Frontal cortex (tissue), 4 donors: ENCODE data around the gene ADAMTSL5. TPM values are rescaled to one million over a fixed set of nuclear protein-coding genes. Genes with fewer than 3 reads are reported as not detected.

Source experiments
- DNase-seq, 2 donors: peaks; one replicate each; pipeline ENCODE4 v3.0.0; 2012; ENCODE audit warnings: low spot score in 2 of 2
- FAIRE-seq: peaks from 2 replicates; lab custom pipeline; 2012; peaks lifted over from hg19 to GRCh38; lab: Jason Lieb, UNC
- total RNA-seq: library from RNA; depleted of rRNA; stranded (reverse); fragments of >200 nt; gene quantifications from one replicate; pipeline ENCODE4 v1.2.3, GENCODE V29; 2014
- donor health status: control.
- donor health status: control.
- donor health status: control.

The ADAMTSL5 gene
- total RNA-seq, 1 donor from 2014 or later, result under 0.01 TPM

- FAIRE-seq (no peak), DNase-seq (peak in 1 of 2 donors; percentile 81)
Observed at GRCh38 chr19:1455336-1456120, 57.3 kb downstream of the ADAMTSL5 start.

Other genes starting within 250 kb of the ADAMTSL5 start
- gene CIRBP, start 243.7 kb downstream of the ADAMTSL5 start, total RNA-seq, result 573 TPM
- 8.6 TPM for gene FAM174C, start 237.5 kb downstream of the ADAMTSL5 start, total RNA-seq
- 13.0 TPM for gene EFNA2, start 227.1 kb downstream of the ADAMTSL5 start, total RNA-seq
- gene NDUFS7, start 129.1 kb downstream of the ADAMTSL5 start, total RNA-seq, result 27.7 TPM
- 15.5 TPM for gene GAMT, start 111.5 kb downstream of the ADAMTSL5 start, total RNA-seq
- gene DAZAP1, start 105.4 kb downstream of the ADAMTSL5 start, total RNA-seq, result 43.6 TPM
- gene RPS15, start 74.6 kb downstream of the ADAMTSL5 start, total RNA-seq, result 276 TPM
- gene APC2, start 62.9 kb downstream of the ADAMTSL5 start, total RNA-seq, result 116 TPM
- gene C19orf25, start 33.8 kb downstream of the ADAMTSL5 start, total RNA-seq, result 17.9 TPM
- 3.7 TPM for gene PCSK4, start 22.7 kb downstream of the ADAMTSL5 start, total RNA-seq
- gene REEP6, start 21.8 kb downstream of the ADAMTSL5 start, total RNA-seq, result 2.4 TPM
- gene PLK5, start 11.1 kb upstream of the ADAMTSL5 start, total RNA-seq, result not detected
- gene MEX3D, start 55.3 kb upstream of the ADAMTSL5 start, total RNA-seq, result 55.0 TPM
- 50.1 TPM for gene MBD3, start 79.8 kb upstream of the ADAMTSL5 start, total RNA-seq
- gene UQCR11, start 92.4 kb upstream of the ADAMTSL5 start, total RNA-seq, result 65.6 TPM
- gene TCF3, start 139.6 kb upstream of the ADAMTSL5 start, total RNA-seq, result 16.7 TPM
- not detected for gene ONECUT3, start 240.5 kb upstream of the ADAMTSL5 start, total RNA-seq